Neuron (in vitro differentiated cells): ENCODE data around the gene FAM20A.

ENCODE experiments used
- H2AFZ ChIP-seq: one replicate; pipeline ENCODE4 v1.6.1; 2013; ENCODE audit warnings: low read depth, mild to moderate bottlenecking, inconsistent platforms, low read length, moderate library complexity
- H3K27me3 ChIP-seq: one replicate; pipeline ENCODE4 v1.6.1; 2013; ENCODE audit warnings: low read length; ENCODE audit not compliant: insufficient read depth
- H3K36me3 ChIP-seq: one replicate; pipeline ENCODE4 v1.6.1; 2013; ENCODE audit warnings: low read length; ENCODE audit not compliant: insufficient read depth
- H3K4me1 ChIP-seq: one replicate; pipeline ENCODE4 v1.6.1; 2013; ENCODE audit warnings: low read length; ENCODE audit not compliant: insufficient read depth
- H3K4me3 ChIP-seq: 2 replicates; pipeline ENCODE4 v1.5.1; 2013; ENCODE audit warnings: mild to moderate bottlenecking, low read length, moderate library complexity
- H3K9me3 ChIP-seq: one replicate; pipeline ENCODE4 v1.6.1; 2013; ENCODE audit warnings: low read length

FAM20A gene

GRCh38 chr17:68565661-68566441, 35.3 kb downstream of the FAM20A start:
- Histone ChIP-seq H3K4me3 (no peak overlapping the region), H2AFZ (no peak overlapping the region), H3K27me3 (no peaks in the 10 kb centered on the region), H3K4me1 (no peaks in the 10 kb centered on the region), H3K9me3 (peaks cover 1% of the 10 kb centered on the region), H3K36me3 (no peaks in the 10 kb centered on the region)

DNA sequence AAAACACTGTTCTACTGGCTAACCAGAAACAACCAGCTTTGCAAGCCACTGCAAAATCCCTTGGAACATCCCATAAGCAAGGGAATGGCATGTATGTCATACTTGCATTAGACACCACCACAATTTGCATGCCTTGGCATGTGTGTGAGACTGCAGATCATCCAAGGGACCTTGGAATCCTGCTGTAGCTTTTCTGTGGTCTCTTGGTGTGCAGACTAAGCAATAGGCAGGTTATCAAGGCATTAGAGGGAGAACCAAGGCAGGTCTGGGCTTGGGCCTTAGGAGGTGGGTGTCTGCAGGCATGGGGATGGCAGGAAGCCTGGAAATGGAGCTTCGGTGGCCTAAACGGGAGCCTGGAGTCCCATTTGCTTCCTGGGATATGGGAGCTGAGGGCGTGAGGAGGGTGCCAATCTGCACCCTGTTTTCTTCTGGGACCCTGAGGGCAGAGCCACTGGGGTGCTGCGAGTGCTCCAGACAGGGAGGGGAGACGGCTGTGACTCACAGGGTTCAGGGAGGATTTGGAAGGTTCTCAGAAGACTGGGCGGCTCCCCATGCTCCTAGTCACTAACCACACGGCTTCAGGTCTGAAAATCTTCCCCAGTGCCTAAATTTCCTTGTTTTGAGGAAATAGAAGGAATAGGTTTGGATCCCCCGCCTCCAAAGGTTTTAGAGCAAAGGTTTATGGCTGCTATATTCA, 36.6 kb downstream of the FAM20A start:
- H2AFZ ChIP-seq = no peak overlapping the region
- no peaks in the 10 kb centered on the region for H3K4me1 ChIP-seq
- no peaks in the 10 kb centered on the region for H3K27me3 ChIP-seq
- no peak overlapping the region for H3K4me3 ChIP-seq
- peaks cover 1% of the 10 kb centered on the region for H3K9me3 ChIP-seq
- H3K36me3 ChIP-seq = no peaks in the 10 kb centered on the region

DNA sequence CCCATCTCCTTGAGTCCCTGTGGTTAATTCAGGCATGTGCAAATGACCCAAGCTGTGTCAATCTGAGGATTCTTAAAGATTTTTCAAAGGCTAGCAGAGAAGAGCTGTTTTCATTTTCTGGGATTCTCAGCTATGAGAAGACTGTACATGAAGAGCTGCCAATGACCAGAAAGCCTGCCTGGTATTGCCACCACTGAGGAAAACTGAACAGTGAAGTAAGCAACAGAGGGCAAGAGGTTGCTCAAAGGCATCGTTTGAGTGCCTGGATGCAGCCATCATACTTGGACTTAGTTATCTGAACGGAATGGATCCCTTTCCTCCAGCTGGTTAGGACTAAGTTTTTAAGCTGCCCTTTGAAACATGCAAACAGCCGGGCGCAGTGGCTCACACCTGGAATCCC, 38.4 kb downstream of the FAM20A start:
- no peak overlapping the region for H3K4me3 ChIP-seq

DNA sequence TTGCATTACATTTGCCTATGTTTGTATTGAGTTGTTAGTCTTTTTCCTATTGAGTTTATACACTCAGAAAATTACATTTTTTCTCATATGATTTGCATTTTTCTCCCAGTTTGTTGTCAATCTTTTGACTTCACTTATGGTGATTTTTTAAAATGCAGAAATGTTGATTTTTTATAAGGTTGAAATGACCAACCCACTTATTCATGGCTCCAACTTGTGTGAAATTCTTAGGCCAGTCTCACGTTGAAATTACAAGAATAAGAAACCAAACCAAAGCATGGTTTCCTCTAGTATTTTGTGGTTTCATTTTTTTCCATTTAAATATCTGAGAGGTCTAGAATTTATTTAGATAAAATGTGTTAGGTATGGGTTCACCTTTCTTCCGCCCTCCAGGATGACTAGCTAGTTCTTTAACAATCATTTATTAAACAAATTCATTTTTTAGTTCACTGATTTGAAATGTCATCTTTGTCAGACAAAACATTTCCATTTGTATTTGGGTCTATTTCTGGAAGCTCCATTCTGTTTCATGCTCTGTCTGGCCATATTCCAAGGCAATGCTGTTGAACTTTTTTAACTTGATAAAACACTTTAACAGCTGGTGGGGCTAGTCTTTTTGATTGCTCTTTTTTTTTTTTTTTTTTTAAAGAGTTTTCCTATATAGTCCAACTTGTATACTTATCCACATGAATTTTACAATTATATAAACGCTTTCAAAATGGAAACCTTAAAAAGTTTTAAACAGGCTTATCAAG, 40.0 kb downstream of the FAM20A start:
- H3K4me3 ChIP-seq = no peak overlapping the region
- peaks cover 1% of the 10 kb centered on the region for H3K9me3 ChIP-seq
- peaks cover 2% of the 10 kb centered on the region for H3K27me3 ChIP-seq
- no peak overlapping the region for H2AFZ ChIP-seq
- peaks cover 9% of the 10 kb centered on the region for H3K4me1 ChIP-seq
- no peaks in the 10 kb centered on the region for H3K36me3 ChIP-seq

More for the DNA sequence above, 38.4 kb downstream of the FAM20A start:
- Histone ChIP-seq H3K9me3 (peaks cover 1% of the 10 kb centered on the region), H3K27me3 (no peaks in the 10 kb centered on the region), H3K36me3 (no peaks in the 10 kb centered on the region), H2AFZ (no peak overlapping the region), H3K4me1 (peaks cover 9% of the 10 kb centered on the region)

DNA sequence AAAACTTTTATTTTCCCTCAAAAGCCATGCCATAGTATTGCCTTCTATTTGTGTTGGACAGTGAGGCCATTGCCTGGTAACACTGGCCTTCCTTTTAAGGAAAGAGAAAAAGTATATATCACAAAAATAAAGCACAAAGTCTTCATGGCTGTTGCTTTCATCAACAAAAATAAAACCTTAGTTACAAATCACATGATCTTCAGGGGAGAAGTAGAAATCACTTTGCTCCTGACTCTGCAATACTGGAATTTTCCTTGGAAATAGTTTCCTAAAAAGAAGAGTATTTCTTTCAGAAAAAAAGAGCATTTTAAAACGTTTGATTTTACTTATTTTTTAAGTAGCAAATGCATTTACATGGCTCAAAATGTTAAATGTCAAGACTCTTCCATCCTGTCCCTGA, 41.9 kb downstream of the FAM20A start:
- H3K36me3 ChIP-seq = no peaks in the 10 kb centered on the region
- H3K27me3 ChIP-seq = peaks cover 2% of the 10 kb centered on the region
- H3K4me3 ChIP-seq = no peak overlapping the region
- no peak overlapping the region for H2AFZ ChIP-seq
- H3K4me1 ChIP-seq = peaks cover 9% of the 10 kb centered on the region
- H3K9me3 ChIP-seq = no peaks in the 10 kb centered on the region

GRCh38 chr17:68556551-68556950, 44.6 kb downstream of the FAM20A start:
- peaks cover 2% of the 10 kb centered on the region for H3K27me3 ChIP-seq
- H3K9me3 ChIP-seq = no peaks in the 10 kb centered on the region
- H3K4me1 ChIP-seq = peaks cover 9% of the 10 kb centered on the region
- no peak overlapping the region for H2AFZ ChIP-seq
- no peak overlapping the region for H3K4me3 ChIP-seq
- no peaks in the 10 kb centered on the region for H3K36me3 ChIP-seq

- Histone ChIP-seq H2AFZ (no peak overlapping the region), H3K36me3 (peaks cover 9% of the 10 kb centered on the region)
Observed at GRCh38 chr17:68544111-68544915, 56.9 kb downstream of the FAM20A start.

GRCh38 chr17:68542698-68543463, 58.3 kb downstream of the FAM20A start:
- no peak overlapping the region for H2AFZ ChIP-seq
- H3K9me3 ChIP-seq = no peaks in the 10 kb centered on the region
- no peaks in the 10 kb centered on the region for H3K4me1 ChIP-seq
- H3K4me3 ChIP-seq = no peak overlapping the region
- no peaks in the 10 kb centered on the region for H3K27me3 ChIP-seq
- H3K36me3 ChIP-seq = peaks cover 21% of the 10 kb centered on the region

More at GRCh38 chr17:68544111-68544915, 56.9 kb downstream of the FAM20A start:
- Histone ChIP-seq H3K4me1 (no peaks in the 10 kb centered on the region), H3K4me3 (no peak overlapping the region), H3K27me3 (no peaks in the 10 kb centered on the region), H3K9me3 (no peaks in the 10 kb centered on the region)

DNA sequence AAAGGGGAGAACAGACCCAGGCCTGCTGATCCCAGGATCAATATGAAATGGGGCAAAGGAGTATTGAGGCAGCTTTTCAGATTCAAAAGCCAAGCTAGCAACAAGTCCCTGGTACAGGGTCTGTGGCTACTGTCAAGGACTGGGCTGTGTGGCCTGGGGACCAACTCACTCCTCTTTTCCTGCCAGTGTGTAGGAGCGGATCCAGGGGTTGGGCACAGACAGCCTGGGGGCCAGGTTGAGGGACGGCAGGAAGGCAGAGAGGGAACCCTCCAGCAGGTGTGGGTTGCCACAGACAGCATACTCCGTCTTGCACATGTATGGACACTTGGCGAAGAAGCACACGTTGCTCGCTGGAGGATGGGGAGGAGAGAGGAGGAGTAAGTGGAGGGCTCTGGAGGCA, 59.4 kb downstream of the FAM20A start:
- Histone ChIP-seq H2AFZ (no peak overlapping the region), H3K4me3 (no peak overlapping the region), H3K36me3 (peaks cover 31% of the 10 kb centered on the region), H3K4me1 (no peaks in the 10 kb centered on the region), H3K9me3 (no peaks in the 10 kb centered on the region), H3K27me3 (no peaks in the 10 kb centered on the region)

DNA sequence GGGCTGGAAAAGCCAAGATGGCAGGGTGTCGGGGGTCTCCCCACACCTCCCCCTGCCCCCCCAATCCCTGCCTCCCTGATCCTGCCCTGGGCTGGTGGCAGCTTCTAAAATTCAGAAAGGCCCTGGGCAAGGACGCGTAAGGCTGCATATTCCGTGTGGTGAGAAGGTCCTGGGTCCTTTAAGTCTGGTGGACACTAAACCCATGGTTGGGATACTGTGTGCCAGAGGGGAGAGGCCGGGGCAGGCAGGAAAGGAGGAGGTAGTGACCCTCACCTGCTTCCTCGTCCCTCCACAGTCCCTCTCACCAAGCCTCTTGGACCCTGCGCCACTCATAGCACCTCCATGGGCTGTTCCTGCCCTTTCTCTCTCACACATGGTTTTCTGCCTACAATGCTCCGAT, 60.2 kb downstream of the FAM20A start:
- no peaks in the 10 kb centered on the region for H3K27me3 ChIP-seq
- no peak overlapping the region for H3K4me3 ChIP-seq
- H3K4me1 ChIP-seq = no peaks in the 10 kb centered on the region
- H3K9me3 ChIP-seq = no peaks in the 10 kb centered on the region
- H3K36me3 ChIP-seq = peaks cover 37% of the 10 kb centered on the region
- H2AFZ ChIP-seq = no peak overlapping the region

DNA sequence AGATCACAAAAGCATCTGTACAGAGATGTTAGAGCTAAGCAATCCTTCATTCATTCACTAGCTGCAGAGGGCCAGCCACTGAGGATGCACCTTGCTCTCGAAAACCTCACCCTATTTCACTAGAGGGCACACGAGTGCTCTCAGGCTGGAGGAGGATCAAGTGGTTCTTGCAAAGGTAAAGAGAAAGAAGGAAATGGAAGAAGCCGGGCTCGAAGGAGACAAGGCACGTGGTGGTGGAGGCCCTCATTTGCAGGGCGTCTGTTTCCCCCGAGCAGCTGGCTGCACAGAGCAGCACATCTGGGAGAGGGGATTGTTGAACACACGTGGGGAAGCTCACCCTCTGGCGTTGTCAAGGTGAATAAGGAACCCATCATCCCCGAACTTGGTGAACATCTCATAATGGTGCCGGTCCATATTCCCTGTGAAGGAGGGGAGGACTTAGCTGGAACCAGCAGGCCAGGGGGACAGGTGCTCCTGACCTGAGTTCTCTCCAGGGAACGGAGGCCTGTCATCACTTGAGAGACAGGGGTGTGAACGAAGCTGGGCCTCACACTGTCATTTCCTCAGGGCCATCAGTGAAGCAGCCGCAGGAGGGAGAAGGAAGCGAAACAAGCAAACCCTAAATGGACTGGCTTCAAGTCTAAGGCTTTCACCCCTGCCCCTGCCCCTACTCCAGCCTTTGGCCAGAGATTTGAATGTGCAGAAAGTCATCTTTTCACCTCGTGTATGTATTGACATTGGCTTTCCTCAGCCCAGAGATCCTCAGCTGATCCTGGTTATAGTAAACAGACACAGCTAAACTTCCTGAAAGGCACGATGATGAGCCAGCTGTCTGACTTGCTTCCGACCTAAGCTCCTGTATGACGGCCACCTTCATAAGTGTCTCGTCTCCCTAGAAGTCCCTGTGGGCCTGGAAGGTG, 61.4 kb downstream of the FAM20A start:
- H3K4me1 ChIP-seq = no peaks in the 10 kb centered on the region
- H3K4me3 ChIP-seq = no peak overlapping the region
- no peak overlapping the region for H2AFZ ChIP-seq
- no peaks in the 10 kb centered on the region for H3K27me3 ChIP-seq
- H3K36me3 ChIP-seq = peaks cover 48% of the 10 kb centered on the region
- no peaks in the 10 kb centered on the region for H3K9me3 ChIP-seq
